Ovary (tissue), 9 donors: ENCODE measurements around the gene INF2. TPM values are rescaled to one million over a fixed set of nuclear protein-coding genes. Genes with fewer than 3 reads are reported as not detected.

ENCODE experiments used
- DNase-seq, 5 donors: peaks; one replicate each; pipeline ENCODE4 v3.0.0-alpha.2; 2019 to 2020
- H3K27ac ChIP-seq, 2 donors: fragments of 200-600 bp; one replicate each; pipeline versions ENCODE4 v1.5.1 to v1.8.0; 2019 to 2022
- H3K27me3 ChIP-seq: fragments of 200-600 bp; one replicate; pipeline ENCODE4 v1.8.0; 2022
- H3K36me3 ChIP-seq: fragments of 200-600 bp; sonication (generic); one replicate; pipeline ENCODE4 v1.5.1; 2019
- H3K4me1 ChIP-seq: one replicate; pipeline ENCODE4 v1.8.1; 2013; ENCODE audit warnings: mild to moderate bottlenecking, moderate library complexity; ENCODE audit not compliant: insufficient read depth
- H3K4me3 ChIP-seq: fragments of 200-600 bp; sonication (generic); one replicate; pipeline ENCODE4 v1.5.1; 2017
- H3K9me3 ChIP-seq, 2 donors: fragments of 200-600 bp in 1 of 2; sonication (generic) in 1 of 2; one replicate each; pipeline versions ENCODE4 v1.5.1 to v1.8.1; 2013 to 2019; ENCODE audit warnings: mild to moderate bottlenecking in 1 of 2, moderate library complexity in 1 of 2
- CTCF ChIP-seq, 3 donors: fragments of 450-650 bp in 2 of 3; fragments of 200-600 bp in 1 of 3; IDR thresholded peaks; one replicate each; pipeline versions ENCODE4 v1.5.1 to v1.8.0; 2016 to 2022; ENCODE audit warnings: antibody characterized with exemption in 3 of 3, mild to moderate bottlenecking in 1 of 3
- EP300 ChIP-seq: sonication (generic); formaldehyde crosslinking; IDR thresholded peaks from one replicate; pipeline ENCODE4 v1.6.1; 2017; ENCODE audit warnings: antibody characterized with exemption
- POLR2A ChIP-seq: fragments of 450-650 bp; IDR thresholded peaks from one replicate; pipeline ENCODE4 v1.6.1; 2017; ENCODE audit warnings: antibody characterized with exemption, mild to moderate bottlenecking, moderate library complexity
- WGBS, 3 donors: extraction: QIAGEN DNeasy Blood & Tissue Kit in 1 of 3; methylation state at CpG; one replicate each; pipeline versions ENCODE4 v1.1.5 to v1.1.7; 2013 to 2017; 5-methylcytosine and 5-hydroxymethylcytosine counted together
- intact Hi-C, 4 donors: fragments of 100-400 bp; cut with DNase I; formaldehyde crosslinking; loops; one replicate each; pipeline versions ENCODE4 v1.11.0 to v1.15.1; 2022 to 2023
- polyA plus RNA-seq, 2 donors: library from polyadenylated mRNA; stranded (reverse); fragments of 200-250 nt in 1 of 2; fragments of 350-450 nt in 1 of 2; fragmentation: Illumina TruSeq in 1 of 2; extraction: RNeasy Lipid Tissue Mini Kit (QIAGEN cat#74804) in 1 of 2; gene quantifications; one replicate each; pipeline ENCODE4 v1.2.3, GENCODE V29; 2013 to 2014
- total RNA-seq, 7 donors: library from RNA; depleted of rRNA in 2 of 7; stranded (reverse); fragments of >200 nt in 2 of 7; fragmentation: NEBNext Ultra II Directional in 3 of 7; extraction: Animal tissue kit (Norgen Biotek cat#: 25700) in 3 of 7; gene quantifications; one replicate each; pipeline versions ENCODE4 v1.1.0 to v1.2.4, GENCODE V29; 2016 to 2023
- donor health status: DM: no; HTN: no; CAD: no; lungs with moderate emphysema.
- donor health status: DM: no; HTN: no; CAD: no.
- donor health status: Bipolar disorder and iron deficiency.
- donor health status: DM: yes; HTN: yes; CAD: no.
- donor health status: DM: no; HTN: no; CAD: no.
- donor health status: DM: yes; HTN: yes; CAD: no.

Gene INF2
- total and polyA plus RNA-seq, 9 donors: 6.3 to 40.7 (median 18.4) TPM

DNA sequence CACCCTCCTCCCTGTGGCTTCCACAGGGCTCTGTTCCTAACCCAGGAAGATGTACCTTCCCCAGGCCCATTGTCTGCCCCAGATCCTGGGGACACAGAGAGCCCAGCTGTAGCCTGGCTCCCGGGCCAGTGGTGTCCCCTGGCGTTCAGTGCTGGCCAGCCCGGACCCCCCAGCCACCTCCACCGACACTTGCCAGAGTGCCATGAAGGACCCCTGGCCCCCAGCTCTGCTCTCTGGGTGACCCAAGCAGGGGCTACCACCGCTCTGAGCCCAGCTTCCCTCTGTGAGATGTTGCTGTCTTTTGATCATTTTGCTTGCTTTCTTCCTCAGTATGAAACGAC, 6.2 kb downstream of the INF2 start:
- Histone ChIP-seq H3K27ac (no peak overlapping the region), H3K36me3 (no peaks in the 10 kb centered on the region), H3K4me3 (no peak overlapping the region), H3K27me3 (no peaks in the 10 kb centered on the region), H3K4me1 (peaks cover 6% of the 10 kb centered on the region), H3K9me3 (no peaks in the 10 kb centered on the region)
- no peak for TF ChIP-seq POLR2A
- TF ChIP-seq EP300: no peak
- no peak for TF ChIP-seq CTCF (IDR thresholded peaks at IDR 0.05)
- 65 to 74% (median 67%) methylated on average over 6 of the region's 6 CpGs for WGBS, 3 donors
- DNase-seq: no peak
- intact Hi-C loops: no loop called here

DNA sequence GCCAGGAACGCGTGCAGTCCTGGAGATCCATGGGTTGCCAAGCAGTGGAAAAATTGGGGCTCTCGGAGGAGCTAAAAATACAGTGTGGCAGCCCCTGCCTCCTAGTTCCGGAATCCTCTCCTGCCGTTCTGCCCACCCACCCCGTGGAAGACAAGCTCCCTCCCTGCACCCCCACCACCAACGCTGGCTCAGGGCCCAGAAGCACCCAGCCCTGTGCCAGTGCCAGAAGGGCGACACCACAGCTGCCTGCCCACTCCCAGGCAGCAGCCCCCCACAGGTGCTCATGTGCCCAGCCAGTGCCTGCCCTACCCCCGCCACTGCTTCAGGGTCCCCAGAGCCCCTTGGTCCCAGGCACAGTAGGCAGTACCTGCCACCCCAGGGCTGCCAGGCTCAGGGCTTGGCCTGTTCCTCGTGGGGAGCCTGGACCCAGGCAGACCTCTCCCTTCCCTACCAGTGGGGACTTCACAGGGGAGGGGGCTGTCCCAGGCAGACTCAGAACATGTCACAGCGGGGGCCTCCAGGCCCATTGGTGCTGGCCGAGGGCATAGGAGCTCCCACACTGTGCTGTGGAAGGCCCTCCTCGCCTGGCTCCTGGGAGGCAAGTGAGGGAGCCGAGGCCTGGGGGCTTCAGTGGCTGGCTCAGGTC, 7.4 kb downstream of the INF2 start:
- no peak for TF ChIP-seq EP300
- no peak for TF ChIP-seq CTCF (IDR thresholded peaks at IDR 0.05)
- TF ChIP-seq POLR2A: no peak
- Histone ChIP-seq H3K9me3 (no peaks in the 10 kb centered on the region), H3K27ac (no peak overlapping the region), H3K4me3 (no peak overlapping the region), H3K36me3 (no peaks in the 10 kb centered on the region), H3K4me1 (peaks cover 5% of the 10 kb centered on the region), H3K27me3 (no peaks in the 10 kb centered on the region)
- WGBS, 3 donors: 86% methylated on average over 12 to 14 of the region's 14 CpGs
- DNase-seq: no peak
- intact Hi-C loops: no loop called here

DNA sequence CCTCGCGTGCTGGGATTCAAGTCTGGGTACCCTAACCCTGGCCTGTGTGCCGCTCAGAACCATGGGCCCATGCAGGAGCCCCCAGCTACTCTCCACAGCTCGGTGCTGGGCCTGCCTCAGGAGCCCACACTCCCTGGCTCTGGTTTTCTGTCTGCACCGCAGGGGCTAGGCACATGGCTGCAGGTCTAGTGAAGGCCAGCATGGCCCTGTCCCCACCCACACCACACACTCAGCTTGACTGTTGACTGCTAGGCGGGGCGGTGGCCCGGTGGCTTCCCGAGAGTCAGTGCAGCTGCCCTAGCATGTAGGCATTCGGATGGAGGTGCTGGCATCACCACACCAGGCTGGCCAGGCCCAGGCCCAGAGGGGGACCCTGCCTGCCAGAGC, 7.9 kb downstream of the INF2 start:
- peaks cover 5% of the 10 kb centered on the region for H3K4me1 ChIP-seq
- no peaks in the 10 kb centered on the region for H3K9me3 ChIP-seq
- no peaks in the 10 kb centered on the region for H3K27me3 ChIP-seq
- no peak overlapping the region for H3K4me3 ChIP-seq
- intact Hi-C loops: no loop called here
- no peaks in the 10 kb centered on the region for H3K36me3 ChIP-seq
- 86 to 92% (median 91%) methylated on average over 8 to 10 of the region's 10 CpGs for WGBS, 3 donors
- no peak overlapping the region for H3K27ac ChIP-seq
- DNase-seq: no peak
- TF ChIP-seq EP300 (no peak), POLR2A (no peak), CTCF (IDR thresholded peaks at IDR 0.05) (no peak)

DNA sequence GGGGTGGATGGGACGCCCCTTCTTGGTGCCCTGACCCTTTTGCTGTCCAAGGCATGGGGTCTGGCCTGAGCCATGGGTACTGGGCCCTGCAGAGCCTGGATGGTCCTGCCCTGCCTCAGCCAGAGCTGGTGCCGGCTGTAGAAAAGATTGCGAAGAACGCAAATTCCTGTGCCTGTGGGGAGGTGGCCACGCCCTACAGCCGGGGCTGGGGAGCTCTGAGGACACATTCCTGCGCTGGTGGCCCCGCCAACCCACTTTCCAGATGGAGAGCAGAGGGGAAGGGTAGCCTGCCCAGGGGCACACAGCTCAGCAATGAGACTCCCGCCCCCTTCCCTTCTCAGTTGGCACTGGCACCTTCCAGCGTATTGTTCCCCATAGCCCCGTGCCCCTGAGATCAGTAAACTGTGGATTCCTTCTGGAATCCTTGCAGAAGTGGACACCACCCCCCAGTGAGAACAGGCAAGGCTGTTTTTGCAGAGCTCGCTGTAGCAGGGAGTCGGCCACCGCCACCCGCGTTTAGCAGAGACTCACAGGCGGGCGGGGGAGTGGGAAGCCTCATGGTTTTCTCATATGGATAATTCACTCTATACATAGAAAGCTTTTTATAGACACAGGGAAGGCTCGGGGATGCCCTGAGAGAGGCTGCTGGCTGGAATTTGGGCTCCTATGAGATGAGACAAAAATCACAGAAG, 8.6 kb downstream of the INF2 start:
- H3K36me3 ChIP-seq: no peaks in the 10 kb centered on the region
- WGBS, 3 donors: 32 to 47% (median 42%) methylated on average over 19 of the region's 19 CpGs
- no peaks in the 10 kb centered on the region for H3K9me3 ChIP-seq
- DNase-seq: no peak
- TF ChIP-seq POLR2A (no peak), CTCF (IDR thresholded peaks at IDR 0.05) (no peak), EP300 (no peak)
- H3K4me1 ChIP-seq: peaks cover 5% of the 10 kb centered on the region
- H3K4me3 ChIP-seq: no peak overlapping the region
- H3K27me3 ChIP-seq: no peaks in the 10 kb centered on the region
- intact Hi-C loops: no loop called here
- H3K27ac ChIP-seq: no peak overlapping the region
